Esophagus squamous epithelium (tissue), 5 donors: ENCODE results near the gene TMTC2. TPM values are rescaled to one million over a fixed set of nuclear protein-coding genes. Genes with fewer than 3 reads are reported as not detected.

Experiments used
- DNase-seq: peaks from one replicate; lab custom pipeline; 2025; lab: John Stamatoyannopoulos, UW
- H3K27ac ChIP-seq, 4 donors: fragments of 200-600 bp; sonication (generic); one replicate each; pipeline ENCODE4 v1.5.1; 2016 to 2019; ENCODE audit warnings: mild to moderate bottlenecking in 1 of 4
- H3K27me3 ChIP-seq, 4 donors: fragments of 200-600 bp; sonication (generic); 1 replicate in 3 of 4; 2 replicates in 1 of 4; pipeline versions ENCODE4 v1.5.1 to v1.6.0; 2017 to 2021; ENCODE audit warnings: antibody characterized with exemption in 1 of 4
- H3K36me3 ChIP-seq, 3 donors: fragments of 200-600 bp; sonication (generic); one replicate each; pipeline ENCODE4 v1.5.1; 2016 to 2019
- H3K4me1 ChIP-seq, 3 donors: fragments of 200-600 bp; sonication (generic); one replicate each; pipeline ENCODE4 v1.5.1; 2017 to 2019
- H3K4me3 ChIP-seq, 4 donors: fragments of 200-600 bp; sonication (generic); 1 replicate in 3 of 4; 2 replicates in 1 of 4; pipeline ENCODE4 v1.5.1; 2016 to 2019; ENCODE audit warnings: mild to moderate bottlenecking in 2 of 4, moderate library complexity in 1 of 4
- H3K9me3 ChIP-seq, 3 donors: fragments of 200-600 bp; sonication (generic); one replicate each; pipeline ENCODE4 v1.5.1; 2016 to 2019
- POLR2A ChIP-seq, 4 donors: fragments of 450-650 bp; IDR thresholded peaks; one replicate each; pipeline ENCODE4 v1.6.1; 2017; ENCODE audit warnings: antibody characterized with exemption in 4 of 4, mild to moderate bottlenecking in 4 of 4, moderate library complexity in 3 of 4
- WGBS, 2 donors: methylation state at CpG; one replicate each; pipeline ENCODE4 v1.1.5; 2018; 5-methylcytosine and 5-hydroxymethylcytosine counted together
- intact Hi-C: fragments of 100-400 bp; cut with DNase I; formaldehyde crosslinking; loops from one replicate; pipeline ENCODE4 v1.15.0; 2022
- total RNA-seq, 4 donors: library from RNA; depleted of rRNA; stranded (reverse); fragments of >200 nt; gene quantifications; one replicate each; pipeline ENCODE4 v1.1.0, GENCODE V29; 2016
- TF ChIP-seq, protein P1 (sequence below), 6 experiments: fragments of 450-650 bp in 4 of 6; fragments of 200-600 bp in 2 of 6; sonication (generic) in 2 of 6; IDR thresholded peaks; one replicate each; pipeline ENCODE4 v1.5.1; 2016 to 2019; ENCODE audit warnings: antibody characterized with exemption in 6 of 6, mild to moderate bottlenecking in 4 of 6, moderate library complexity in 4 of 6
- donor health status: DM: yes; HTN: yes; CAD: no.

Gene TMTC2
- total RNA-seq, 4 donors from 2014 or later, result 18.3 to 27.0 (median 21.8) TPM

DNA sequence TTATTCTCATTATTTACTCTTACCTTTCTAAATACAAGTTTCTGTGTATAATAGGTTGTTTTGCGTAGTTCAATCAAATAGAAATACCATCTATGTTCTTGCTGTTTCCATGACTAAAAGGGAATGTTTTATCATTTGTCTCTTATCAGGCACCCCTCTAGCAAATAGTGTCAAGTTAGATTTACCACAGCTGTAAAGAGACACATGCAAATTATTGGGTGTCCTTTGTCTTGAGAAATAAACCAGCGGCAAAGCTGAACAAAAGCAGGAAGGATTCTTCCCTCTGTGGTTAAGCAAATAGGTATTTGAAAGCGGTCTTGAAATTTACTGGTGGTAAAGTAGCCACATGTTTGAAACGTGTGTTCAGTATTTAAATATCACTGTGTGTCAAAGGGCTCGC is 405.9 kb downstream of the TMTC2 start:
- no peak for DNase-seq
- no peaks in the 10 kb centered on the region for H3K9me3 ChIP-seq
- H3K4me3 ChIP-seq, result no peak overlapping the region
- intact Hi-C loops, result no loop called here
- no peaks in the 10 kb centered on the region for H3K4me1 ChIP-seq
- 83 to 86% methylated on average over 5 of the region's 5 CpGs for WGBS, 2 donors
- TF ChIP-seq POLR2A (IDR thresholded peaks at IDR 0.05), result no peak
- TF ChIP-seq, protein P1, sequence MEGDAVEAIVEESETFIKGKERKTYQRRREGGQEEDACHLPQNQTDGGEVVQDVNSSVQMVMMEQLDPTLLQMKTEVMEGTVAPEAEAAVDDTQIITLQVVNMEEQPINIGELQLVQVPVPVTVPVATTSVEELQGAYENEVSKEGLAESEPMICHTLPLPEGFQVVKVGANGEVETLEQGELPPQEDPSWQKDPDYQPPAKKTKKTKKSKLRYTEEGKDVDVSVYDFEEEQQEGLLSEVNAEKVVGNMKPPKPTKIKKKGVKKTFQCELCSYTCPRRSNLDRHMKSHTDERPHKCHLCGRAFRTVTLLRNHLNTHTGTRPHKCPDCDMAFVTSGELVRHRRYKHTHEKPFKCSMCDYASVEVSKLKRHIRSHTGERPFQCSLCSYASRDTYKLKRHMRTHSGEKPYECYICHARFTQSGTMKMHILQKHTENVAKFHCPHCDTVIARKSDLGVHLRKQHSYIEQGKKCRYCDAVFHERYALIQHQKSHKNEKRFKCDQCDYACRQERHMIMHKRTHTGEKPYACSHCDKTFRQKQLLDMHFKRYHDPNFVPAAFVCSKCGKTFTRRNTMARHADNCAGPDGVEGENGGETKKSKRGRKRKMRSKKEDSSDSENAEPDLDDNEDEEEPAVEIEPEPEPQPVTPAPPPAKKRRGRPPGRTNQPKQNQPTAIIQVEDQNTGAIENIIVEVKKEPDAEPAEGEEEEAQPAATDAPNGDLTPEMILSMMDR (IDR thresholded peaks at IDR 0.05), result no peak
- H3K27me3 ChIP-seq, result no peaks in the 10 kb centered on the region
- H3K36me3 ChIP-seq, result no peaks in the 10 kb centered on the region
- H3K27ac ChIP-seq, result no peak overlapping the region

DNA sequence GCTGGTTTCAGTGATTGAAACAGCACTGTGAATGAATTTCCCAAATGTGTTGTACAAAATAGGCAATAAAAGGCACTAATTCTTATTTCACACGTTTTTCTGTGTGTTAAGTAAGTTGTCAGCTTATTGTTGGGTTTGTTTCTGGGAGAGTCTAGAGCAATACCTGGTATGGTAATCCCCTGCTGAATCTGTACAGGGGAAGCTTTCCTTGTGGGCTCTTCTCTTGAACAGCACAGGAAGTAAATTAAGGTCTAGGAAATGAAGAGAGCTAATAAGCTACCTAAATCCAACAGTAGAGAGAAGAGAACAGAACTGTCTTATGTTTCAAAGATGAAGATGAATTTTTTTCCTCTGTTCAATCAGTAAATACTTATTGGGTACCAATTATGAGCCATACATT is 406.7 kb downstream of the TMTC2 start:
- Histone ChIP-seq H3K4me3 (no peak overlapping the region), H3K36me3 (no peaks in the 10 kb centered on the region), H3K9me3 (no peaks in the 10 kb centered on the region), H3K4me1 (no peaks in the 10 kb centered on the region), H3K27ac (no peak overlapping the region), H3K27me3 (no peaks in the 10 kb centered on the region)
- no peak for DNase-seq
- TF ChIP-seq POLR2A (IDR thresholded peaks at IDR 0.05), result no peak
- TF ChIP-seq, protein P1 (IDR thresholded peaks at IDR 0.05), result no peak
- intact Hi-C loops, result no loop called here
- 58 to 77% methylated on average over 1 of the region's 1 CpG for WGBS, 2 donors

DNA sequence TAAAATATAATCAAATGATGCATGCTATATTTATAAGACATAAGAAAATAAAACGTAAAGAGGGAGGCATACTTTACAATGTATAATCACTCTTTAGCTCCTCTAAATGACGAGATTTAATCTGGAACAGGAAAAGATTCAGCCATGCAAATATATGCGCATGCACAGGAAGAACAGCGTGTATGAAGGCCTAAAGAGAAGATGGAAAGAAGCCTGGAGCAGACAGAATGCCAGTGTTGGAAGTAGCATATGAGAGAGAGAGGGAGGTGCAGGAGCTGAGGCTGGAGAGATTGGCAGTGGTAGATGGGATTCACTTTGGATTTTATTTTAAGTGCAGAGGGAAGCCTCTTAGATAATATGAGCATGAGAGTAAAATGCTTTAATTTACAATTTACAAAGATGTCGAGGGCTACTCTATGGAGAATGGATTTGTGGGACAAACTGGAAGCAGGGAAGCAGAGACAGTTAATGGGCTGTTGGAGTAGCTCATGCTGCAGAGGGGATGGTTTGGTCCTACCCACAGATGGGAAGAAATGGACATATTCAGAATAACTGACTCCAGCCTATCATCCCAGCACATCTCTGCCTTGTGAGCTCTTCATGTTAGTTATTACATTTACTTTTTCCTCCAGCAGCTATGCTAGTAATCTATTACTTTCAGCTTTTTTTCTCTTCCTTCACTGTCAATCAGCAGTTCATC is 411.1 kb downstream of the TMTC2 start:
- H3K27me3 ChIP-seq, result no peaks in the 10 kb centered on the region
- H3K4me3 ChIP-seq, result no peak overlapping the region
- no peak overlapping the region for H3K27ac ChIP-seq
- H3K4me1 ChIP-seq, result no peaks in the 10 kb centered on the region
- TF ChIP-seq, protein P1 (IDR thresholded peaks at IDR 0.05), result no peak
- no peak for TF ChIP-seq POLR2A (IDR thresholded peaks at IDR 0.05)
- no peaks in the 10 kb centered on the region for H3K9me3 ChIP-seq
- H3K36me3 ChIP-seq, result no peaks in the 10 kb centered on the region
- DNase-seq, result no peak
- intact Hi-C loops, result no loop called here
- WGBS, 2 donors, result 79 to 83% methylated on average over 5 of the region's 5 CpGs

DNA sequence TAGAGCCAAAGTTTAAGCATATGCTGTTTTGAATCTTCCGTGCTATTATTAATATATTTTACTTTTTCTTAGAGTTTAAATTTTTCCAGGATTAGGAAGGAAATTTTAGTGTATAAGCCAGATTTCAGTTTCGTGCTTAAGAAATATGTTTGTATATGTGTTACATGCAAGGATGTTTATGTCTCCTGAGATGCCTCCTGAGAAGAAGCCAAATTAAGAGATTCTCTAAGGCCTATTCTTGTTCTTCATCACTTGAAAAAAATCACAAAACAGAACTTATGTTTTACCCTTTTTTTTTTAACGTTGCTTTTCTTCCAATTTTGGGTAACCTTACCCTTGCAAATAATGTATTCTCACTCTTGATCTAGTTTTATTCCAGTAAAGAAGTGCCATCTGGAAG is 412.7 kb downstream of the TMTC2 start:
- DNase-seq, result no peak
- no peaks in the 10 kb centered on the region for H3K27me3 ChIP-seq
- H3K4me1 ChIP-seq, result peaks cover 0 to 2% (median 0%) of the 10 kb centered on the region in 3 donors
- intact Hi-C loops, result no loop called here
- TF ChIP-seq, protein P1 (IDR thresholded peaks at IDR 0.05), result no peak
- TF ChIP-seq POLR2A (IDR thresholded peaks at IDR 0.05), result no peak
- H3K27ac ChIP-seq, result no peak overlapping the region
- no peaks in the 10 kb centered on the region for H3K36me3 ChIP-seq
- no peak overlapping the region for H3K4me3 ChIP-seq
- WGBS, 2 donors, result 76 to 81% methylated on average over 3 of the region's 3 CpGs
- H3K9me3 ChIP-seq, result no peaks in the 10 kb centered on the region

DNA sequence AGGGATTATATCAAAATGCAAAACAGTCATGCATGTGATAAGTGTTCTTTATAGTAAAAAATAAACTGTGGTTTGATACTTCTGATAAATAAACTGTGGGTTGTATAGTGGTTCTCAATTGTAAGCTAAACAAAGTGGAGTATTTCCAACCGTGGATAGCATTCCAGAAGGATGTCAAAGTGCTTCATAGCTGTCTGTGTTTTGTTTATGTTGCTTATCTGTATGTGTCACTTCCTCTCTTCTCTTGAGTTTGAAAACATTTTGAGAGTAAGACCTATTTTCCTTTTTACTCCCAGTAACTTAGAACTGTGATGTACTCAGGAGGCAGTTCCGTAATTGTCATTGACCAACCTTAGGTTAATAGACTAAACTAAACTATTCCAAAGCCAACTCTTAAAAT is 415.8 kb downstream of the TMTC2 start:
- no peaks in the 10 kb centered on the region for H3K27me3 ChIP-seq
- intact Hi-C loops, result no loop called here
- 53 to 63% methylated on average over 2 of the region's 2 CpGs for WGBS, 2 donors
- DNase-seq, result no peak
- H3K36me3 ChIP-seq, result peaks cover 0 to 5% (median 0%) of the 10 kb centered on the region in 3 donors
- H3K27ac ChIP-seq, result no peak overlapping the region
- H3K4me1 ChIP-seq, result peaks cover 0 to 7% (median 0%) of the 10 kb centered on the region in 3 donors
- no peak overlapping the region for H3K4me3 ChIP-seq
- no peaks in the 10 kb centered on the region for H3K9me3 ChIP-seq
- TF ChIP-seq, protein P1 (IDR thresholded peaks at IDR 0.05), result no peak
- no peak for TF ChIP-seq POLR2A (IDR thresholded peaks at IDR 0.05)
